ENCODE results near the gene PCBP2.

DNA sequence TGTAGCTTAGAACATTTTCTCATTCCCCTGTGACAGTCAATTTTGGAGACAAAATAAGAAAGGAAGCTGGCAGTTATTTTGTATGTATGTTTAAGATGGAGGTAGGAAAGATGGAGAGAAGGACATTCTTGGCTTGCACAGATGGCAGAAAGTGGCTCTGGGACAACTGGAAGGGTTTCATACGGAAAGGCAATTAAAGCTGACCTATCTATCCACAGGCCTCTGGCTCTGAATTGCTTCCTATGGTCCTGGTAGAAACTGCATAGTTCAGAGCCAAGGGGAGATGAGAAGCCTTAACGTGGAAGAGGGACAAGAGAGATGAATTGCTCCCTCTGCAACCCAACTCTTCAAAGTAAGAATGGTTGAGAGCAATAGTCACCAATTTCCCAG is 63.4 kb downstream of the PCBP2 start:
- TF ChIP-seq POLR2A (IDR thresholded peaks at IDR 0.05): no peak
- TF ChIP-seq, protein P1, sequence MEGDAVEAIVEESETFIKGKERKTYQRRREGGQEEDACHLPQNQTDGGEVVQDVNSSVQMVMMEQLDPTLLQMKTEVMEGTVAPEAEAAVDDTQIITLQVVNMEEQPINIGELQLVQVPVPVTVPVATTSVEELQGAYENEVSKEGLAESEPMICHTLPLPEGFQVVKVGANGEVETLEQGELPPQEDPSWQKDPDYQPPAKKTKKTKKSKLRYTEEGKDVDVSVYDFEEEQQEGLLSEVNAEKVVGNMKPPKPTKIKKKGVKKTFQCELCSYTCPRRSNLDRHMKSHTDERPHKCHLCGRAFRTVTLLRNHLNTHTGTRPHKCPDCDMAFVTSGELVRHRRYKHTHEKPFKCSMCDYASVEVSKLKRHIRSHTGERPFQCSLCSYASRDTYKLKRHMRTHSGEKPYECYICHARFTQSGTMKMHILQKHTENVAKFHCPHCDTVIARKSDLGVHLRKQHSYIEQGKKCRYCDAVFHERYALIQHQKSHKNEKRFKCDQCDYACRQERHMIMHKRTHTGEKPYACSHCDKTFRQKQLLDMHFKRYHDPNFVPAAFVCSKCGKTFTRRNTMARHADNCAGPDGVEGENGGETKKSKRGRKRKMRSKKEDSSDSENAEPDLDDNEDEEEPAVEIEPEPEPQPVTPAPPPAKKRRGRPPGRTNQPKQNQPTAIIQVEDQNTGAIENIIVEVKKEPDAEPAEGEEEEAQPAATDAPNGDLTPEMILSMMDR (IDR thresholded peaks at IDR 0.05): no peak
